GM23248 (cell line): Measurements from ENCODE around the gene B4GAT1. TPM values are rescaled to one million over a fixed set of nuclear protein-coding genes. Genes with fewer than 3 reads are reported as not detected.
"Not testable (repeated sequence)": the region's sequence is repeated elsewhere in the genome, so short reads cannot be mapped to it uniquely, and the experiment has no call there.

Source experiments
- DNase-seq: peaks from one replicate; pipeline ENCODE4 v3.0.0-alpha.2; 2015
- H2AFZ ChIP-seq: fragments of 200-600 bp; sonication (generic); 2 replicates; pipeline ENCODE4 v1.6.1; 2016; ENCODE audit warnings: antibody characterized with exemption
- H3F3A ChIP-seq: fragments of 200-600 bp; sonication (generic); 2 replicates; pipeline ENCODE4 v1.6.1; 2016; ENCODE audit warnings: mild to moderate bottlenecking, antibody characterized with exemption, mixed run types; ENCODE audit not compliant: insufficient read depth
- H3K27ac ChIP-seq: fragments of 200-600 bp; sonication (generic); 2 replicates; pipeline ENCODE4 v1.5.1; 2016; ENCODE audit warnings: mild to moderate bottlenecking
- H3K27me3 ChIP-seq: fragments of 200-600 bp; sonication (generic); replicated peaks from 2 replicates; pipeline ENCODE4 v1.6.1; 2016; ENCODE audit warnings: mild to moderate bottlenecking; ENCODE audit not compliant: insufficient read depth
- H3K36me3 ChIP-seq: fragments of 200-600 bp; sonication (generic); 2 replicates; pipeline ENCODE4 v1.6.1; 2016; ENCODE audit warnings: low read depth, mild to moderate bottlenecking
- H3K4me1 ChIP-seq: fragments of 200-600 bp; sonication (generic); 2 replicates; pipeline ENCODE4 v1.6.1; 2016; ENCODE audit warnings: mild to moderate bottlenecking; ENCODE audit not compliant: insufficient read depth
- H3K4me2 ChIP-seq: fragments of 200-600 bp; sonication (generic); one replicate; pipeline ENCODE4 v1.6.1; 2016; ENCODE audit warnings: mild to moderate bottlenecking; ENCODE audit not compliant: unreplicated experiment
- H3K4me3 ChIP-seq: fragments of 200-600 bp; sonication (generic); 2 replicates; pipeline ENCODE4 v1.5.1; 2016; ENCODE audit warnings: mild to moderate bottlenecking
- H3K79me2 ChIP-seq: fragments of 200-600 bp; sonication (generic); 2 replicates; pipeline ENCODE4 v1.6.1; 2016; ENCODE audit warnings: mild to moderate bottlenecking; ENCODE audit not compliant: insufficient read depth
- H3K9ac ChIP-seq: fragments of 200-600 bp; sonication (generic); 2 replicates; pipeline ENCODE4 v1.6.1; 2016; ENCODE audit warnings: mild to moderate bottlenecking
- H3K9me2 ChIP-seq: fragments of 200-600 bp; sonication (generic); 2 replicates; pipeline ENCODE4 v1.6.1; 2016; ENCODE audit warnings: mixed run types, mild to moderate bottlenecking, moderate library complexity; ENCODE audit not compliant: insufficient read depth
- H3K9me3 ChIP-seq: fragments of 200-600 bp; sonication (generic); one replicate; pipeline ENCODE4 v1.6.1; 2017; ENCODE audit warnings: low read depth
- H4K20me1 ChIP-seq: fragments of 200-600 bp; sonication (generic); 2 replicates; pipeline ENCODE4 v1.6.0; 2016; ENCODE audit not compliant: insufficient read depth
- EZH2 ChIP-seq: fragments of 200-600 bp; sonication (generic); IDR thresholded peaks from 2 replicates; pipeline ENCODE4 v1.6.1; 2018; ENCODE audit warnings: antibody characterized with exemption, mild to moderate bottlenecking; ENCODE audit not compliant: insufficient read depth, poor library complexity, severe bottlenecking
- EZH2phosphoT487 ChIP-seq: fragments of 200-600 bp; sonication (generic); IDR thresholded peaks from 2 replicates; pipeline ENCODE4 v1.6.1; 2018; ENCODE audit warnings: antibody characterized with exemption, moderate library complexity, mild to moderate bottlenecking, low read depth; ENCODE audit not compliant: insufficient read depth
- WGBS, 2 experiments: methylation state at CpG; one replicate each; pipeline ENCODE4 v1.1.6; 2015 to 2017; ENCODE audit warnings: low lambda C conversion rate in 2 of 2, low coverage in 1 of 2; ENCODE audit errors: missing lambda C conversion rate in 2 of 2; 5-methylcytosine and 5-hydroxymethylcytosine counted together
- in situ Hi-C: fragments of 300-500 bp; cut with MboI; formaldehyde crosslinking; loops from 2 replicates; pipeline ENCODE4 v1.15.0; 2020
- polyA plus RNA-seq: library from polyadenylated mRNA; unstranded; fragments of >200 nt; fragmentation: Nextera tagmentation; extraction: Ambion mirVana; gene quantifications from 2 replicates; pipeline ENCODE4 v1.2.1, GENCODE V29; 2016
- total RNA-seq: library from RNA; depleted of rRNA; stranded (reverse); fragments of >200 nt; shearing (Covaris generic); gene quantifications from 2 replicates; pipeline ENCODE4 v1.2.3, GENCODE V29; 2014

Gene B4GAT1
- total and polyA plus RNA-seq, 2 experiments from 2014 or later, result 23.9 to 32.0 TPM

GRCh38 chr11:66312549-66313320, 34.7 kb downstream of the B4GAT1 start:
- peaks cover 9% of the 10 kb centered on the region for H3F3A ChIP-seq
- peak overlapping the region; percentile 94 for H3K27ac ChIP-seq
- no peaks in the 10 kb centered on the region for H3K9me3 ChIP-seq
- H3K9me2 ChIP-seq, result no peaks in the 10 kb centered on the region
- WGBS, 2 experiments, result 0 to 1% methylated on average over 18 to 49 of the region's 52 CpGs
- peak overlapping the region; percentile 70 for H2AFZ ChIP-seq
- H3K79me2 ChIP-seq, result peaks cover 32% of the 10 kb centered on the region
- no peaks in the 10 kb centered on the region for H3K36me3 ChIP-seq
- TF ChIP-seq EZH2phosphoT487, result no peak
- TF ChIP-seq EZH2, result no peak
- peak overlapping the region; percentile 94 for H3K9ac ChIP-seq
- no peaks in the 10 kb centered on the region for H4K20me1 ChIP-seq
- peak overlapping the region; percentile 97 for H3K4me2 ChIP-seq
- H3K4me1 ChIP-seq, result peaks cover 7% of the 10 kb centered on the region
- H3K27me3 ChIP-seq, result no peaks in the 10 kb centered on the region
- peak overlapping the region; percentile 87 for H3K4me3 ChIP-seq
- peak; percentile 100 for DNase-seq
- in situ Hi-C loops, result no loop called here

- in situ Hi-C loops, result no loop called here
- Histone ChIP-seq H3K4me3 (peak overlapping the region; percentile 67), H3K79me2 (peaks cover 32% of the 10 kb centered on the region), H3F3A (peaks cover 9% of the 10 kb centered on the region), H3K27ac (peak overlapping the region; percentile 70), H4K20me1 (no peaks in the 10 kb centered on the region), H3K9me3 (no peaks in the 10 kb centered on the region), H3K9me2 (no peaks in the 10 kb centered on the region), H3K4me1 (0 out of 2 replicates have a peak, but pooled peaks cover under 1% of the 10 kb centered on the region), H3K27me3 (no peaks in the 10 kb centered on the region), H3K9ac (peak overlapping the region; percentile 71), H2AFZ (peak overlapping the region; percentile 70), H3K36me3 (no peaks in the 10 kb centered on the region), H3K4me2 (peak overlapping the region; percentile 77)
- DNase-seq, result peak; percentile 97
- TF ChIP-seq EZH2 (no peak), EZH2phosphoT487 (no peak)
- 0 to 1% methylated on average over 30 to 44 of the region's 44 CpGs for WGBS, 2 experiments
These were observed 35.4 kb downstream of the B4GAT1 start for GRCh38 chr11:66311965-66312548.

- Histone ChIP-seq H3K79me2 (peaks cover 29% of the 10 kb centered on the region), H3K4me3 (peak overlapping the region; percentile 67), H3K4me2 (peak overlapping the region; percentile 77), H3K27me3 (no peaks in the 10 kb centered on the region), H3K9me3 (no peaks in the 10 kb centered on the region), H3K4me1 (no peaks in the 10 kb centered on the region), H3K9ac (peak overlapping the region; percentile 71), H3K9me2 (no peaks in the 10 kb centered on the region), H3F3A (peaks cover 9% of the 10 kb centered on the region), H3K27ac (peak overlapping the region; percentile 70), H2AFZ (peak overlapping the region; percentile 70), H3K36me3 (no peaks in the 10 kb centered on the region), H4K20me1 (no peaks in the 10 kb centered on the region)
- 23 to 30% methylated on average over 26 of the region's 26 CpGs for WGBS, 2 experiments
- TF ChIP-seq EZH2phosphoT487 (no peak), EZH2 (no peak)
- in situ Hi-C loops, result no loop called here
- DNase-seq, result no peak
These were observed 35.9 kb downstream of the B4GAT1 start for GRCh38 chr11:66311470-66311964.

GRCh38 chr11:66310803-66311440, 36.5 kb downstream of the B4GAT1 start:
- H3K9me2 ChIP-seq, H3F3A ChIP-seq, H3K27me3 ChIP-seq, H3K9ac ChIP-seq, H3K4me2 ChIP-seq, H3K4me1 ChIP-seq, H4K20me1 ChIP-seq, H3K36me3 ChIP-seq, H3K27ac ChIP-seq, in situ Hi-C loops, H3K9me3 ChIP-seq, DNase-seq, H3K4me3 ChIP-seq, H2AFZ ChIP-seq: not testable (repeated sequence)
- peaks cover 23% of the 10 kb centered on the region for H3K79me2 ChIP-seq
- WGBS, 2 experiments, result 69 to 74% methylated on average over 18 of the region's 18 CpGs
